ENCODE results near the gene BET1L. TPM values are rescaled to one million over a fixed set of nuclear protein-coding genes. Genes with fewer than 3 reads are reported as not detected.

BET1L gene
- total and polyA plus RNA-seq, 10 of the 15 experiments (the other 5 are each of a cell fraction or from before 2014, with no cell fraction given): 6.7 to 55.4 (median 39.7) TPM

- TF ChIP-seq CTCF (IDR thresholded peaks at IDR 0.05 in 2 of 3, conservative IDR thresholded peaks at IDR 0.05 in 1 of 3; ENCODE audit: control insufficient read depth in 2 of 3, extremely low read depth in 1 of 3, insufficient read depth in 1 of 3, low read depth in 3 of 3, low read length in 3 of 3) (peak in 1 of 3 experiments; percentile 20; a peak in 1 of 6 replicates), ZBTB33 (IDR thresholded peaks at IDR 0.05) (no peak), PBX3 (IDR thresholded peaks at IDR 0.05; ENCODE audit: insufficient replicate concordance, low read depth, low read length) (no peak), SIX5 (IDR thresholded peaks at IDR 0.05; ENCODE audit: low read depth, low read length, severe bottlenecking) (peak; percentile 8), DPF2 (IDR thresholded peaks at IDR 0.05) (peak; percentile 71), CREB1 (IDR thresholded peaks at IDR 0.05; ENCODE audit: low read depth) (peak; percentile 87), FOXM1 (IDR thresholded peaks at IDR 0.05; ENCODE audit: low read depth, low read length) (peak; percentile 53; the same call in 1 of the 2 replicates), JUNB (IDR thresholded peaks at IDR 0.05) (no peak), ATF3 (IDR thresholded peaks at IDR 0.05; ENCODE audit: borderline replicate concordance, extremely low read depth, low read depth, low read length) (no peak), NR2C1 (IDR thresholded peaks at IDR 0.05) (peak; percentile 88), NR2C2 (IDR thresholded peaks at IDR 0.05; ENCODE audit: borderline replicate concordance, control insufficient read depth, insufficient read length, low read depth) (no peak), MEF2A (IDR thresholded peaks at IDR 0.05; ENCODE audit: insufficient read depth, low read depth, low read length) (no peak), ZNF24 (IDR thresholded peaks at IDR 0.05) (no peak), RFX5 (IDR thresholded peaks at IDR 0.05; ENCODE audit: low read depth, low read length) (no peak), FOS (IDR thresholded peaks at IDR 0.05; ENCODE audit: borderline replicate concordance, extremely low read depth, insufficient read length) (no peak), POU2F2 (IDR thresholded peaks at IDR 0.05; ENCODE audit: borderline replicate concordance, low read depth, low read length) (no peak; the same call in 2 of the 3 replicates), ZNF274 (IDR thresholded peaks at IDR 0.05; ENCODE audit: insufficient read depth, insufficient read length) (no peak), RUNX3 (IDR thresholded peaks at IDR 0.05; ENCODE audit: low read length) (no peak), TARDBP (IDR thresholded peaks at IDR 0.05; ENCODE audit: borderline replicate concordance) (no peak), MXI1 (IDR thresholded peaks at IDR 0.05; ENCODE audit: low read depth, low read length) (no peak), CHD1 (IDR thresholded peaks at IDR 0.05; ENCODE audit: low read depth, low read length) (no peak; the same call in 1 of the 2 replicates), MTA2 (IDR thresholded peaks at IDR 0.05; ENCODE audit: low read depth) (peak; percentile 50; the same call in 1 of the 2 replicates), ASH2L (IDR thresholded peaks at IDR 0.05; ENCODE audit: borderline replicate concordance, low read depth) (no peak), IKZF1 (conservative IDR thresholded peaks at IDR 0.05) (peak; percentile 52)
These were observed 29.0 kb upstream of the BET1L start, which contains the start of gene SIRT3 (continued) for GRCh38 chr11:235997-236773.

All from GM12878 (cell line).